HepG2 (cell line): ENCODE results near the gene CACNA1H. TPM values are rescaled to one million over a fixed set of nuclear protein-coding genes. Genes with fewer than 3 reads are reported as not detected.

Source experiments
- ATAC-seq: fragments of 200-7000 bp; cut with Tn5 transposase; 3 replicates; pipeline ENCODE4 v1.9.1; 2020; ENCODE audit warnings: mild to moderate bottlenecking, moderate library complexity
- BruUV-seq: library from RNA; stranded (reverse); fragments of 400-500 nt; replicated peaks from 2 replicates; lab custom pipeline; 2021; lab: Mats Ljungman, UMichigan
- CTCF ChIA-PET: fragments of 300-600 bp; formaldehyde crosslinking; extraction: SDS; loops from one replicate; lab custom pipeline; 2021; ENCODE audit warnings: low total read pairs, inconsistent platforms, low intra/inter-chr PET ratio; lab: Yijun Ruan, JAX
- POLR2A ChIA-PET: fragments of 350-600 bp; sonication (Branson Sonifier 250); formaldehyde crosslinking; loops from one replicate; lab custom pipeline; 2020; ENCODE audit warnings: antibody characterized with exemption, inconsistent platforms; lab: Yijun Ruan, JAX
- DNase-seq: peaks from one replicate; pipeline ENCODE4 v3.0.0-alpha.2; 2015; ENCODE audit warnings: low spot score
- FAIRE-seq: peaks from 3 replicates; lab custom pipeline; 2011; peaks lifted over from hg19 to GRCh38; lab: Jason Lieb, UNC
- H2AFZ ChIP-seq: one replicate; pipeline ENCODE4 v1.6.1; 2011; ENCODE audit warnings: low read length, inconsistent platforms
- H3K27ac ChIP-seq: fragments of 300-600 bp; 3 replicates; pipeline ENCODE4 v1.8.0; 2011; ENCODE audit warnings: mixed run types, mild to moderate bottlenecking, mixed read lengths, low read length, inconsistent platforms; ENCODE audit not compliant: insufficient read depth; ENCODE audit errors: extremely low read length
- H3K27me3 ChIP-seq, 2 experiments: fragments of 200-600 bp in 1 of 2; 2 replicates in 1 of 2; 3 replicates in 1 of 2; pipeline versions ENCODE4 v1.6.0 to v1.8.0; 2011; ENCODE audit warnings: low read length in 2 of 2, mild to moderate bottlenecking in 2 of 2, moderate library complexity in 2 of 2, inconsistent platforms in 1 of 2; ENCODE audit not compliant: insufficient read depth in 2 of 2, control insufficient read depth in 1 of 2
- H3K36me3 ChIP-seq, 2 experiments: fragments of 200-600 bp in 1 of 2; replicated peaks in 1 of 2; 2 replicates in 1 of 2; 3 replicates in 1 of 2; pipeline versions ENCODE4 v1.5.1 to v1.8.0; 2011; ENCODE audit warnings: low read length in 2 of 2, inconsistent platforms in 1 of 2; ENCODE audit not compliant: insufficient read depth in 2 of 2, control insufficient read depth in 1 of 2
- H3K4me1 ChIP-seq: 2 replicates; pipeline ENCODE4 v1.5.1; 2012; ENCODE audit warnings: low read length, inconsistent platforms; ENCODE audit not compliant: insufficient read depth
- H3K4me2 ChIP-seq: 2 replicates; pipeline ENCODE4 v1.6.0; 2011; ENCODE audit warnings: low read depth, low read length, inconsistent platforms
- H3K4me3 ChIP-seq, 3 experiments: fragments of 200-600 bp in 1 of 3; sonication (generic), shearing (Covaris generic) in 1 of 3; replicated peaks in 1 of 3; 2 replicates each; pipeline ENCODE4 v1.5.1; 2011 to 2016; ENCODE audit warnings: low read length in 3 of 3, inconsistent platforms in 2 of 3, low read depth in 2 of 3, mild to moderate bottlenecking in 2 of 3, control low read depth in 1 of 3, mixed read lengths in 1 of 3; ENCODE audit not compliant: insufficient read depth in 1 of 3
- H3K79me2 ChIP-seq: one replicate; pipeline ENCODE4 v1.6.1; 2011; ENCODE audit warnings: low read length, inconsistent platforms; ENCODE audit not compliant: insufficient read depth
- H3K9ac ChIP-seq: 2 replicates; pipeline ENCODE4 v1.6.0; 2011; ENCODE audit warnings: mild to moderate bottlenecking, low read depth, low read length, inconsistent platforms; ENCODE audit not compliant: insufficient read depth
- H3K9me3 ChIP-seq: 2 replicates; pipeline ENCODE4 v1.5.1; 2012; ENCODE audit warnings: mild to moderate bottlenecking, low read length
- H4K20me1 ChIP-seq: 2 replicates; pipeline ENCODE4 v1.6.0; 2011; ENCODE audit warnings: inconsistent platforms, mild to moderate bottlenecking, low read length, moderate library complexity; ENCODE audit not compliant: insufficient read depth
- PHF5A ChIP-seq: IDR thresholded peaks from one replicate; pipeline ENCODE4 v1.6.1; 2018; ENCODE audit warnings: low read depth, missing genetic modification reagents; ENCODE audit not compliant: unreplicated experiment
- ZNF563 ChIP-seq: sonication (generic); formaldehyde crosslinking; IDR thresholded peaks from 2 replicates; pipeline ENCODE4 v1.8.0; 2022; ENCODE audit warnings: mild to moderate bottlenecking, moderate library complexity, missing genetic modification reagents
- WGBS: methylation state at CpG from one replicate; pipeline ENCODE4 v1.1.6; 2017; ENCODE audit warnings: low lambda C conversion rate; 5-methylcytosine and 5-hydroxymethylcytosine counted together
- in situ Hi-C: cut with HindIII; loops from 2 replicates; pipeline ENCODE4 v1.10.0; 2017; ENCODE audit warnings: low pct_unique_long_range_greater_than_20kb; ENCODE audit not compliant: extremely low pct_ligation_motif_present
- intact Hi-C: fragments of 100-400 bp; cut with micrococcal nuclease; formaldehyde crosslinking; loops from one replicate; pipeline ENCODE4 v1.10.0; 2022; ENCODE audit not compliant: unreplicated experiment
- polyA plus RNA-seq, 8 experiments: library from polyadenylated mRNA; depleted of rRNA in 3 of 8; stranded (reverse) in 7 of 8; unstranded in 1 of 8; fragments of >200 nt; fragmentation: Illumina TruSeq in 4 of 8; extraction: Trizol in 4 of 8; gene quantifications; 2 replicates each; pipeline versions ENCODE4 v1.2.1 to v1.2.3, GENCODE V29; 2011 to 2016; ENCODE audit warnings: low read depth in 4 of 8, missing spikeins in 1 of 8, mixed read lengths in 1 of 8; ENCODE audit not compliant: insufficient read depth in 1 of 8
- total RNA-seq, 5 experiments: library from RNA; depleted of rRNA; stranded (reverse); fragments of >200 nt; fragmentation: Illumina TruSeq; extraction: Trizol; gene quantifications; 2 replicates each; pipeline ENCODE4 v1.2.3, GENCODE V29; 2016; ENCODE audit warnings: low read depth in 1 of 5
- TF ChIP-seq, protein P1 (sequence below): sonication (generic); formaldehyde crosslinking; IDR thresholded peaks from 2 replicates; pipeline ENCODE4 v1.5.1; 2020; ENCODE audit warnings: missing genetic modification reagents, mild to moderate bottlenecking, borderline replicate concordance
- TF ChIP-seq, protein P2 (sequence below): sonication (generic); formaldehyde crosslinking; IDR thresholded peaks from 2 replicates; pipeline ENCODE4 v1.4.0; 2020; ENCODE audit warnings: missing genetic modification reagents
- TF ChIP-seq, protein P3 (sequence below): sonication (generic); formaldehyde crosslinking; IDR thresholded peaks from 2 replicates; pipeline ENCODE4 v1.4.0; 2020; ENCODE audit warnings: missing genetic modification reagents, mild to moderate bottlenecking, borderline replicate concordance

The CACNA1H gene
- total and polyA plus RNA-seq, 2 of the 13 experiments (the other 11 are each of a cell fraction or from before 2014, with no cell fraction given): 0.40 to 1.8 TPM

DNA sequence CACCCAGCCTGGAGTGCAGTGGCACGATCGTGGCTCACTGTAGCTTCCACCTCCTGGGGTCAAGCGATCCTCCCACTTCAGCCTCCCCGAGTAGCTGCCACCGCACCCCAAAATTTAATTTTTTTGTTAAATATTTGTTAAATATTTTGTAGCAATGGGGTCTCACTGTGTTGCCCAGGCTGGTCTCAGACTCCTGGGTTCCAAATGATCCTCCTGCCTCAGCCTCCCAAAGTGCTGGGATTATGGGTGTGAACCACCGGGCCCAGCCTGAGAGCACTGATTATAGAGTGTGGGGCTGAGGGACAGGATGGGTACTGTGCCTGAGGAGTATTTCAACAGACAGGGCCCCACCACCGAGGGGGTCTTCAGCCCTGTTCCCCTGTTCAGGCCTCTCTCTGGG is 36.5 kb downstream of the CACNA1H start:
- H3K9me3 ChIP-seq: no peaks in the 10 kb centered on the region
- peaks cover 0 to 15% of the 10 kb centered on the region in 2 experiments; a peak in 3 of 5 replicates for H3K27me3 ChIP-seq
- ATAC-seq (no peak), DNase-seq (no peak), FAIRE-seq (no peak)
- no peak overlapping the region for H2AFZ ChIP-seq
- in situ Hi-C loops (no loop called here), intact Hi-C loops (no loop called here)
- peaks cover 28% of the 10 kb centered on the region; the same call in 1 of the 2 replicates for H4K20me1 ChIP-seq
- H3K4me3 ChIP-seq: no peak overlapping the region
- no peak overlapping the region for H3K4me2 ChIP-seq
- BruUV-seq: no TSS peak
- H3K79me2 ChIP-seq: no peaks in the 10 kb centered on the region
- ChIA-PET POLR2A (no interaction called here), CTCF (no interaction called here)
- H3K9ac ChIP-seq: no peak overlapping the region
- H3K36me3 ChIP-seq: no peaks in the 10 kb centered on the region
- H3K27ac ChIP-seq: no peak overlapping the region
- WGBS: 22% methylated on average over 7 of the region's 7 CpGs
- no peak for TF ChIP-seq ZNF563 (CRISPR knock-in tag)
- TF ChIP-seq, protein P1, sequence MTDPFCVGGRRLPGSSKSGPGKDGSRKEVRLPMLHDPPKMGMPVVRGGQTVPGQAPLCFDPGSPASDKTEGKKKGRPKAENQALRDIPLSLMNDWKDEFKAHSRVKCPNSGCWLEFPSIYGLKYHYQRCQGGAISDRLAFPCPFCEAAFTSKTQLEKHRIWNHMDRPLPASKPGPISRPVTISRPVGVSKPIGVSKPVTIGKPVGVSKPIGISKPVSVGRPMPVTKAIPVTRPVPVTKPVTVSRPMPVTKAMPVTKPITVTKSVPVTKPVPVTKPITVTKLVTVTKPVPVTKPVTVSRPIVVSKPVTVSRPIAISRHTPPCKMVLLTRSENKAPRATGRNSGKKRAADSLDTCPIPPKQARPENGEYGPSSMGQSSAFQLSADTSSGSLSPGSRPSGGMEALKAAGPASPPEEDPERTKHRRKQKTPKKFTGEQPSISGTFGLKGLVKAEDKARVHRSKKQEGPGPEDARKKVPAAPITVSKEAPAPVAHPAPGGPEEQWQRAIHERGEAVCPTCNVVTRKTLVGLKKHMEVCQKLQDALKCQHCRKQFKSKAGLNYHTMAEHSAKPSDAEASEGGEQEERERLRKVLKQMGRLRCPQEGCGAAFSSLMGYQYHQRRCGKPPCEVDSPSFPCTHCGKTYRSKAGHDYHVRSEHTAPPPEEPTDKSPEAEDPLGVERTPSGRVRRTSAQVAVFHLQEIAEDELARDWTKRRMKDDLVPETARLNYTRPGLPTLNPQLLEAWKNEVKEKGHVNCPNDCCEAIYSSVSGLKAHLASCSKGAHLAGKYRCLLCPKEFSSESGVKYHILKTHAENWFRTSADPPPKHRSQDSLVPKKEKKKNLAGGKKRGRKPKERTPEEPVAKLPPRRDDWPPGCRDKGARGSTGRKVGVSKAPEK (CRISPR knock-in tag): no peak
- TF ChIP-seq, protein P2, sequence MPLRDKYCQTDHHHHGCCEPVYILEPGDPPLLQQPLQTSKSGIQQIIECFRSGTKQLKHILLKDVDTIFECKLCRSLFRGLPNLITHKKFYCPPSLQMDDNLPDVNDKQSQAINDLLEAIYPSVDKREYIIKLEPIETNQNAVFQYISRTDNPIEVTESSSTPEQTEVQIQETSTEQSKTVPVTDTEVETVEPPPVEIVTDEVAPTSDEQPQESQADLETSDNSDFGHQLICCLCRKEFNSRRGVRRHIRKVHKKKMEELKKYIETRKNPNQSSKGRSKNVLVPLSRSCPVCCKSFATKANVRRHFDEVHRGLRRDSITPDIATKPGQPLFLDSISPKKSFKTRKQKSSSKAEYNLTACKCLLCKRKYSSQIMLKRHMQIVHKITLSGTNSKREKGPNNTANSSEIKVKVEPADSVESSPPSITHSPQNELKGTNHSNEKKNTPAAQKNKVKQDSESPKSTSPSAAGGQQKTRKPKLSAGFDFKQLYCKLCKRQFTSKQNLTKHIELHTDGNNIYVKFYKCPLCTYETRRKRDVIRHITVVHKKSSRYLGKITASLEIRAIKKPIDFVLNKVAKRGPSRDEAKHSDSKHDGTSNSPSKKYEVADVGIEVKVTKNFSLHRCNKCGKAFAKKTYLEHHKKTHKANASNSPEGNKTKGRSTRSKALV: no peak
- TF ChIP-seq, protein P3, sequence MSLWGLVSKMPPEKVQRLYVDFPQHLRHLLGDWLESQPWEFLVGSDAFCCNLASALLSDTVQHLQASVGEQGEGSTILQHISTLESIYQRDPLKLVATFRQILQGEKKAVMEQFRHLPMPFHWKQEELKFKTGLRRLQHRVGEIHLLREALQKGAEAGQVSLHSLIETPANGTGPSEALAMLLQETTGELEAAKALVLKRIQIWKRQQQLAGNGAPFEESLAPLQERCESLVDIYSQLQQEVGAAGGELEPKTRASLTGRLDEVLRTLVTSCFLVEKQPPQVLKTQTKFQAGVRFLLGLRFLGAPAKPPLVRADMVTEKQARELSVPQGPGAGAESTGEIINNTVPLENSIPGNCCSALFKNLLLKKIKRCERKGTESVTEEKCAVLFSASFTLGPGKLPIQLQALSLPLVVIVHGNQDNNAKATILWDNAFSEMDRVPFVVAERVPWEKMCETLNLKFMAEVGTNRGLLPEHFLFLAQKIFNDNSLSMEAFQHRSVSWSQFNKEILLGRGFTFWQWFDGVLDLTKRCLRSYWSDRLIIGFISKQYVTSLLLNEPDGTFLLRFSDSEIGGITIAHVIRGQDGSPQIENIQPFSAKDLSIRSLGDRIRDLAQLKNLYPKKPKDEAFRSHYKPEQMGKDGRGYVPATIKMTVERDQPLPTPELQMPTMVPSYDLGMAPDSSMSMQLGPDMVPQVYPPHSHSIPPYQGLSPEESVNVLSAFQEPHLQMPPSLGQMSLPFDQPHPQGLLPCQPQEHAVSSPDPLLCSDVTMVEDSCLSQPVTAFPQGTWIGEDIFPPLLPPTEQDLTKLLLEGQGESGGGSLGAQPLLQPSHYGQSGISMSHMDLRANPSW (CRISPR knock-in tag): no peak
- TF ChIP-seq PHF5A (CRISPR knock-in tag): no peak
- peaks cover 18% of the 10 kb centered on the region for H3K4me1 ChIP-seq
